ENCODE results near the gene RPH3AL. TPM values are rescaled to one million over a fixed set of nuclear protein-coding genes. Genes with fewer than 3 reads are reported as not detected.

Gene RPH3AL
- total RNA-seq, 4 donors from 2014 or later = 8.6 to 21.0 (median 17.4) TPM

DNA sequence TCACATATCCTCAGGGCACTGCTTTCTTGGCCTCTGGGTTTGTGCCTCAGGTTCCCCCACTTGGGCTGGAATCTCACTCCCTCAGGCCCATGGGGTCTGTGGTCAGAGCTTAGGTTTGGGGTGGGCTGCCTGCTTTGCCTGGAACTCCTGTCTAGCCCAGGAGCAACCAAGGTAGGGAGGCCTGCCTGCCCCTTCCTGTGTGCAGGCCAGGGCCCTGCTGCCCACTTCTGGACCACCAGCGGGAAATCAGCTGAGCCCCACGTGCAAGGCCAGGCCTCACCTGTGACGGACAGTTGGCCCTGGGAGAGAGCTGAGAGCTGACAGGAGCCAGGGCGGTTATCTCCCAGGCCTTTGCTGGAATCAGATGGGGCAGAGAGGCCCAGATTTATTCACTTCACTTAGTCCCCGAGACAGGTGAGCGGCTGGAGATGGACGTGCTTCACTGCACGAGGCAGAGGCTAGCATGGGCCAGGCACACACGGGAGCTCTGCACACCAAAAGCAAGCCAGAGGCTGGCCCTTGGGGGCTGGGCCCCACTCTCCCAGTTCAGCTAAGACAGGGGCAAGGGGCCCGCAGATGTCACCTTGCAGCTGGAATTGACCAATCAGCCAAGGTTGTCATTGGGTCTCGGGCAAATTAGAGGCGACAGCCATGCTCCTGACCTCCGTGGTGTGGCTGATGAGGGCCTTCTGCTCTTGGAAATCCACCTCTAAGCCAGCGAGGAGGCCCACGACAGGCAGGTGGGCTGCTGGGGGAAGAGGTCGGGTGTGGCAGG is 121.2 kb downstream of the RPH3AL start:
- no peaks in the 10 kb centered on the region for H3K4me1 ChIP-seq
- 92% methylated on average over 2 of the region's 16 CpGs; no CpG with 5 or more reads in 1 of the 2 donors for WGBS, 2 donors (ENCODE audit: low coverage in 1 of 2)
- H3K9me3 ChIP-seq = no peaks in the 10 kb centered on the region
- peak overlapping the region in 2 of 4 donors; percentile 31 to 74 for H3K27ac ChIP-seq
- TF ChIP-seq POLR2A (IDR thresholded peaks at IDR 0.05) (no peak), CTCF (IDR thresholded peaks at IDR 0.05) (no peak), EP300 (IDR thresholded peaks at IDR 0.05) (no peak), POLR2AphosphoS5 (IDR thresholded peaks at IDR 0.05) (no peak)
- no peaks in the 10 kb centered on the region for H3K36me3 ChIP-seq
- ATAC-seq = no peak
- peaks cover 7% of the 10 kb centered on the region for H3K27me3 ChIP-seq
- no peak overlapping the region for H3K4me3 ChIP-seq

- H3K4me3 ChIP-seq = no peak overlapping the region
- peak overlapping the region in 1 of 4 donors; percentile 59 for H3K27ac ChIP-seq
- no peaks in the 10 kb centered on the region for H3K9me3 ChIP-seq
- TF ChIP-seq POLR2A (IDR thresholded peaks at IDR 0.05) (no peak), EP300 (IDR thresholded peaks at IDR 0.05) (no peak), POLR2AphosphoS5 (IDR thresholded peaks at IDR 0.05) (no peak), CTCF (IDR thresholded peaks at IDR 0.05) (no peak)
- peaks cover 7% of the 10 kb centered on the region for H3K27me3 ChIP-seq
- H3K4me1 ChIP-seq = no peaks in the 10 kb centered on the region
- H3K36me3 ChIP-seq = no peaks in the 10 kb centered on the region
- 87 to 96% methylated on average over 5 of the region's 7 CpGs for WGBS, 2 donors (ENCODE audit: low coverage in 1 of 2)
- no peak for ATAC-seq
These were observed 122.2 kb downstream of the RPH3AL start for GRCh38 chr17:230395-230770.

DNA sequence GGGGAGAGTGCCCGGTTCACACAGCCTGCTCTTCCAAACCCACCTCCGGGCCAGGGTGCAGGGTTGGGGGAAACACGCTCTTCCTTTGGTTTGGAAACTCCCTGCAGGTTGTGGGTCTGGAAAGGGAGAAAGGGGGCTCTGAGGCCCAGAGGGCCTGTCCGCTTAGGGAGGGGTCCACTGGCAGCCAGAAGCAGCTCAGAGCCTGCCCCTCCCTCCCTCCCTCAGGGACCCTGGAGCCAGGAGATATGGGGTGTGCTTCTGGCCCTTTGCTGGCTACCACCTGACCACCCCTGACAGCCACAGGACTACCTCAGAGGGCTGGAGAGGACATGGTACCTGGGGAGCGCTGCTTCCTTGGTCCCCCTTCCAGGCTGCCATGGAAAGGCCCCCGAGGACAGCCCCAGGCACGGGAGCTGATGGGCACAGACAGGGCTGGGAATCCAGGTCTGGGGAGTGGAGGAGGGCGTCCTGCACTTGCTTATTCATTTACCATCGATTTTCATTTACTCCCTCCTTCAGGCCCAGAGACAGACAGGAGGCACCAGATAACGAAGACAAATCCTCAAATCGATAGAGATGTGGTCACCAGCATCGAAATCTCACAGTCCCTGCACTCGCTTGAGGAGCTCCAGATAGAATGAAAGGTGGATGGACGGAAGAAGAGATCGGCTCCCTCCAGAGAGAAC is 122.8 kb downstream of the RPH3AL start:
- Histone ChIP-seq H3K27ac (peak overlapping the region in 2 of 4 donors; percentile 24 to 59), H3K4me3 (no peak overlapping the region), H3K36me3 (no peaks in the 10 kb centered on the region), H3K27me3 (peaks cover 7% of the 10 kb centered on the region), H3K4me1 (no peaks in the 10 kb centered on the region), H3K9me3 (no peaks in the 10 kb centered on the region)
- no peak for TF ChIP-seq POLR2A (IDR thresholded peaks at IDR 0.05)
- no peak for TF ChIP-seq POLR2AphosphoS5 (IDR thresholded peaks at IDR 0.05)
- no peak for TF ChIP-seq EP300 (IDR thresholded peaks at IDR 0.05)
- TF ChIP-seq CTCF (IDR thresholded peaks at IDR 0.05) = no peak
- 75 to 81% methylated on average over 6 to 10 of the region's 15 CpGs for WGBS, 2 donors (ENCODE audit: low coverage in 1 of 2)
- no peak for ATAC-seq

GRCh38 chr17:228951-229708 is 123.5 kb downstream of the RPH3AL start:
- H3K27ac ChIP-seq = peak overlapping the region in 1 of 4 donors; percentile 59
- H3K27me3 ChIP-seq = peaks cover 7% of the 10 kb centered on the region
- no peaks in the 10 kb centered on the region for H3K4me1 ChIP-seq
- no peaks in the 10 kb centered on the region for H3K9me3 ChIP-seq
- WGBS, 2 donors (ENCODE audit: low coverage in 1 of 2) = 40 to 41% methylated on average over 1 to 2 of the region's 8 CpGs
- no peak for TF ChIP-seq EP300 (IDR thresholded peaks at IDR 0.05)
- TF ChIP-seq POLR2AphosphoS5 (IDR thresholded peaks at IDR 0.05) = no peak
- TF ChIP-seq CTCF (IDR thresholded peaks at IDR 0.05) = no peak
- TF ChIP-seq POLR2A (IDR thresholded peaks at IDR 0.05) = no peak
- ATAC-seq = no peak
- no peaks in the 10 kb centered on the region for H3K36me3 ChIP-seq
- no peak overlapping the region for H3K4me3 ChIP-seq

Measured in gastroesophageal sphincter (tissue), 4 donors.